ENCODE measurements around the gene INTS13. TPM values are rescaled to one million over a fixed set of nuclear protein-coding genes. Genes with fewer than 3 reads are reported as not detected.

Gene INTS13
- total and polyA plus RNA-seq, 4 donors, result 9.5 to 19.2 (median 14.0) TPM

- H3K36me3 ChIP-seq (ENCODE audit: control insufficient read depth in 1 of 2, insufficient read depth in 2 of 2, low read length in 1 of 2), result no peaks in the 10 kb centered on the region
- H3K27me3 ChIP-seq (ENCODE audit: control insufficient read depth in 1 of 2, insufficient read depth in 2 of 2, low read length in 1 of 2), result no peaks in the 10 kb centered on the region
- H3K4me3 ChIP-seq (ENCODE audit: low read length in 2 of 2), result peak overlapping the region; percentile 61 to 96
- no peak for DNase-seq
- peak overlapping the region in 1 of 2 donors; percentile 92 for H3K27ac ChIP-seq (ENCODE audit: low read depth in 1 of 2, low read length in 2 of 2)
- intact Hi-C loops (cut with DNase I), result loop anchor here (5.0 kb wide), 1 partner anchor 73 kb away; the partner anchor contains the start of gene TM7SF3 (in 2 of the 2)
- no peaks in the 10 kb centered on the region for H3K9me3 ChIP-seq (ENCODE audit: control insufficient read depth, low read length)
- ATAC-seq (ENCODE audit: low FRiP score), result no peak
- no peaks in the 10 kb centered on the region for H3K4me1 ChIP-seq (ENCODE audit: control insufficient read depth in 1 of 2, insufficient read depth in 2 of 2, low read length in 2 of 2)
- 4% methylated on average over 9 of the region's 9 CpGs for WGBS, 2 donors
Measured at GRCh38 chr12:26939192-26939832, 1.5 kb upstream of the INTS13 start.

GRCh38 chr12:26938701-26939062 lies 901 bp upstream of the INTS13 start:
- Histone ChIP-seq H3K4me3 (ENCODE audit: low read length in 2 of 2) (peak overlapping the region; percentile 61 to 96), H3K4me1 (ENCODE audit: control insufficient read depth in 1 of 2, insufficient read depth in 2 of 2, low read length in 2 of 2) (no peaks in the 10 kb centered on the region), H3K36me3 (ENCODE audit: control insufficient read depth in 1 of 2, insufficient read depth in 2 of 2, low read length in 1 of 2) (no peaks in the 10 kb centered on the region), H3K27me3 (ENCODE audit: control insufficient read depth in 1 of 2, insufficient read depth in 2 of 2, low read length in 1 of 2) (no peaks in the 10 kb centered on the region), H3K9me3 (ENCODE audit: control insufficient read depth, low read length) (no peaks in the 10 kb centered on the region), H3K27ac (ENCODE audit: low read depth in 1 of 2, low read length in 2 of 2) (peak overlapping the region; percentile 15 to 92)
- WGBS, 2 donors, result 0% methylated on average over 28 of the region's 28 CpGs
- ATAC-seq (ENCODE audit: low FRiP score), result peak; percentile 62
- intact Hi-C loops (cut with DNase I), result loop anchor here (5.0 kb wide), 1 partner anchor 74 kb away; the partner anchor contains the start of gene TM7SF3 (in 2 of the 2)
- peak in 1 of 2 donors; percentile 86 for DNase-seq

GRCh38 chr12:26937443-26937862 lies 328 bp downstream of the INTS13 start:
- Histone ChIP-seq H3K27me3 (ENCODE audit: control insufficient read depth in 1 of 2, insufficient read depth in 2 of 2, low read length in 1 of 2) (no peaks in the 10 kb centered on the region), H3K36me3 (ENCODE audit: control insufficient read depth in 1 of 2, insufficient read depth in 2 of 2, low read length in 1 of 2) (peaks cover 0 to 1% of the 10 kb centered on the region in 2 donors), H3K4me1 (ENCODE audit: control insufficient read depth in 1 of 2, insufficient read depth in 2 of 2, low read length in 2 of 2) (no peaks in the 10 kb centered on the region), H3K9me3 (ENCODE audit: control insufficient read depth, low read length) (no peaks in the 10 kb centered on the region), H3K27ac (ENCODE audit: low read depth in 1 of 2, low read length in 2 of 2) (peak overlapping the region in 1 of 2 donors; percentile 41), H3K4me3 (ENCODE audit: low read length in 2 of 2) (peak overlapping the region; percentile 52 to 53)
- DNase-seq (no peak), ATAC-seq (ENCODE audit: low FRiP score) (no peak)
- intact Hi-C loops (cut with DNase I), result loop anchor here (5.0 kb wide), 1 partner anchor 75 kb away; the partner anchor contains the start of gene TM7SF3 (in 2 of the 2)
- WGBS, 2 donors, result 0 to 1% methylated on average over 10 of the region's 10 CpGs

GRCh38 chr12:26936559-26937442 lies 980 bp downstream of the INTS13 start:
- Histone ChIP-seq H3K9me3 (ENCODE audit: control insufficient read depth, low read length) (no peaks in the 10 kb centered on the region), H3K27me3 (ENCODE audit: control insufficient read depth in 1 of 2, insufficient read depth in 2 of 2, low read length in 1 of 2) (no peaks in the 10 kb centered on the region), H3K4me3 (ENCODE audit: low read length in 2 of 2) (peak overlapping the region; percentile 52 to 53), H3K27ac (ENCODE audit: low read depth in 1 of 2, low read length in 2 of 2) (no peak overlapping the region), H3K4me1 (ENCODE audit: control insufficient read depth in 1 of 2, insufficient read depth in 2 of 2, low read length in 2 of 2) (no peaks in the 10 kb centered on the region), H3K36me3 (ENCODE audit: control insufficient read depth in 1 of 2, insufficient read depth in 2 of 2, low read length in 1 of 2) (peaks cover 0 to 3% of the 10 kb centered on the region in 2 donors)
- WGBS, 2 donors, result 7 to 8% methylated on average over 8 of the region's 8 CpGs
- no peak for DNase-seq
- intact Hi-C loops (cut with DNase I), result loop anchor here (5.0 kb wide), 1 partner anchor 76 kb away; the partner anchor contains the start of gene TM7SF3 (in 2 of the 2)
- no peak for ATAC-seq (ENCODE audit: low FRiP score)

GRCh38 chr12:26935636-26936378 lies 2.0 kb downstream of the INTS13 start:
- intact Hi-C loops (cut with DNase I), result loop anchor here (5.0 kb wide), 1 partner anchor 76 kb away; the partner anchor contains the start of gene TM7SF3 (in 2 of the 2)
- H3K4me3 ChIP-seq (ENCODE audit: low read length in 2 of 2), result no peak overlapping the region
- no peaks in the 10 kb centered on the region for H3K27me3 ChIP-seq (ENCODE audit: control insufficient read depth in 1 of 2, insufficient read depth in 2 of 2, low read length in 1 of 2)
- H3K9me3 ChIP-seq (ENCODE audit: control insufficient read depth, low read length), result no peaks in the 10 kb centered on the region
- 73 to 74% methylated on average over 7 of the region's 7 CpGs for WGBS, 2 donors
- DNase-seq (no peak), ATAC-seq (ENCODE audit: low FRiP score) (no peak)
- peaks cover 0 to 3% of the 10 kb centered on the region in 2 donors for H3K36me3 ChIP-seq (ENCODE audit: control insufficient read depth in 1 of 2, insufficient read depth in 2 of 2, low read length in 1 of 2)
- no peaks in the 10 kb centered on the region for H3K4me1 ChIP-seq (ENCODE audit: control insufficient read depth in 1 of 2, insufficient read depth in 2 of 2, low read length in 2 of 2)
- no peak overlapping the region for H3K27ac ChIP-seq (ENCODE audit: low read depth in 1 of 2, low read length in 2 of 2)

- intact Hi-C loops (cut with DNase I), result no loop called here
- DNase-seq, result no peak
- Histone ChIP-seq H3K4me3 (ENCODE audit: low read length in 2 of 2) (no peak overlapping the region), H3K36me3 (ENCODE audit: control insufficient read depth in 1 of 2, insufficient read depth in 2 of 2, low read length in 1 of 2) (peaks cover 1 to 10% of the 10 kb centered on the region in 2 donors), H3K27me3 (ENCODE audit: control insufficient read depth in 1 of 2, insufficient read depth in 2 of 2, low read length in 1 of 2) (no peaks in the 10 kb centered on the region), H3K4me1 (ENCODE audit: control insufficient read depth in 1 of 2, insufficient read depth in 2 of 2, low read length in 2 of 2) (no peaks in the 10 kb centered on the region), H3K27ac (ENCODE audit: low read depth in 1 of 2, low read length in 2 of 2) (no peak overlapping the region), H3K9me3 (ENCODE audit: control insufficient read depth, low read length) (no peaks in the 10 kb centered on the region)
- 99 to 100% methylated on average over 2 of the region's 2 CpGs for WGBS, 2 donors
- ATAC-seq (ENCODE audit: low FRiP score), result no peak
Measured at GRCh38 chr12:26929590-26929989, 8.2 kb downstream of the INTS13 start.

GRCh38 chr12:26928661-26929060 lies 9.1 kb downstream of the INTS13 start:
- no peak for DNase-seq
- Histone ChIP-seq H3K4me1 (ENCODE audit: control insufficient read depth in 1 of 2, insufficient read depth in 2 of 2, low read length in 2 of 2) (no peaks in the 10 kb centered on the region), H3K36me3 (ENCODE audit: control insufficient read depth in 1 of 2, insufficient read depth in 2 of 2, low read length in 1 of 2) (peaks cover 1 to 10% of the 10 kb centered on the region in 2 donors), H3K27ac (ENCODE audit: low read depth in 1 of 2, low read length in 2 of 2) (no peak overlapping the region), H3K4me3 (ENCODE audit: low read length in 2 of 2) (no peak overlapping the region), H3K9me3 (ENCODE audit: control insufficient read depth, low read length) (no peaks in the 10 kb centered on the region), H3K27me3 (ENCODE audit: control insufficient read depth in 1 of 2, insufficient read depth in 2 of 2, low read length in 1 of 2) (no peaks in the 10 kb centered on the region)
- intact Hi-C loops (cut with DNase I), result no loop called here
- ATAC-seq (ENCODE audit: low FRiP score), result no peak
- 91 to 93% methylated on average over 5 of the region's 5 CpGs for WGBS, 2 donors

GRCh38 chr12:26921886-26922285 lies 15.9 kb downstream of the INTS13 start:
- H3K27ac ChIP-seq (ENCODE audit: low read depth in 1 of 2, low read length in 2 of 2), result no peak overlapping the region
- intact Hi-C loops (cut with DNase I), result no loop called here
- no peaks in the 10 kb centered on the region for H3K9me3 ChIP-seq (ENCODE audit: control insufficient read depth, low read length)
- H3K27me3 ChIP-seq (ENCODE audit: control insufficient read depth in 1 of 2, insufficient read depth in 2 of 2, low read length in 1 of 2), result no peaks in the 10 kb centered on the region
- no peaks in the 10 kb centered on the region for H3K4me1 ChIP-seq (ENCODE audit: control insufficient read depth in 1 of 2, insufficient read depth in 2 of 2, low read length in 2 of 2)
- H3K36me3 ChIP-seq (ENCODE audit: control insufficient read depth in 1 of 2, insufficient read depth in 2 of 2, low read length in 1 of 2), result peaks cover 1 to 7% of the 10 kb centered on the region in 2 donors
- ATAC-seq (ENCODE audit: low FRiP score) (no peak), DNase-seq (no peak)
- no peak overlapping the region for H3K4me3 ChIP-seq (ENCODE audit: low read length in 2 of 2)
- WGBS, 2 donors, result 89 to 92% methylated on average over 3 of the region's 3 CpGs

All from aorta (tissue), 5 donors.